ENCODE results near the gene CEND1.
A peak's percentile ranks its signal among the peaks of the same experiment; 100 is the strongest.

Gene CEND1

DNA sequence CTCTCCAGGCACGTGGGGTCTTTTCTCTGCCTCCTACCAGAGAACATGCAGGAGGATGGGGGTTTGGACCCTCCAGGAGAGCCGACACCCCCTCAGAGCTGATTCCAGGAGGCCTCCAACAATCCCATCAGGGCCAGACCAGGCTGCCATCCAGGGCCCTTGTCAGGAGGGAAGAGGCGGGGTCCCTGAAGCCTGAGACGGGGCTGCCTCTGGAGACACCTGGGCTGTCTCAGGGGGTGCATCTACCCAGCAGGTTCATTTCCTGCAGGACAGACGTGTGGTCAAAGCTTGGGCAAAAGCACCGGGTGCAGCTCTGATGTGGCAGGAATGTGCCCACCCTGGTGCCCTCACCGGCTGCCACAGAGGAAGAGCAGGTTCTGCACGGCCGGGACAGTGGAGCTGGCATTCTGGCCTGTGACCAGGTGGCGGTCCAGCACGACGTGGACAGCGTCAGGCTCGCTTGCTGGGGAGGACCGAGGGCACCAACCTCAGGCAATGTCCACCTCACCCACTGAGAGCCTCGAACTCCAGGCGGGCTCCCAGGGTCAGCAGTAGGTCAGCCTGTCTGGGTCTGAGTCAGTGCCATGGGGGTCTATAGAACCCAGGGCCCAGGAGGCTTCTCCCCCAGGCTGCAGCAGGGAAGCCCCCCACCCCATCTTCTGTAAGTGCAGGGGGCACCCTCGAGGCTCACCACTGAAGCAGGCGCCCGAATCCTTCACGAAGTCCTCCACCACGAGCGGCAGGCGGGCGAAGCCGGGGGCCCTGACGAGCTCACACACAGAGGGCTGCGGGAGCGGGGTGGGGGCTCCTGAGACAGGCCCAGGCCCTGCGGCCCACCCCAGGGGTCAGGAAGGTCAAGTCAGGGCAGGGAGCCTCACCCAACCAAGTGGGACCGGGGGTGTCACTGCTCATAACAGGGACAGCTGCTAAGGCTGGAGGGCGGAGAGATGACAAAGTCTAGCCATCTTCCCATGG, 19.0 kb downstream of the CEND1 start:
- DNase-seq (ENCODE audit: insufficient read length), result no peak
- TF ChIP-seq POLR2AphosphoS5 (IDR thresholded peaks at IDR 0.05; ENCODE audit: low read depth, low read length), result 0 out of 2 replicates have a peak, but pooled peaks have one; percentile 2
- TF ChIP-seq POLR2A (IDR thresholded peaks at IDR 0.05; ENCODE audit: low read depth, low read length), result no peak
- FAIRE-seq, result no peak

- FAIRE-seq, result no peak
- TF ChIP-seq TAF1 (IDR thresholded peaks at IDR 0.05; ENCODE audit: borderline replicate concordance, low read depth, low read length), result no peak
- no peak for TF ChIP-seq POLR2AphosphoS5 (IDR thresholded peaks at IDR 0.05; ENCODE audit: low read depth, low read length)
- TF ChIP-seq POLR2A (IDR thresholded peaks at IDR 0.05; ENCODE audit: low read depth, low read length), result peak; percentile 28; the same call in 1 of the 2 replicates
- no peak for DNase-seq (ENCODE audit: insufficient read length)
These were observed 19.8 kb downstream of the CEND1 start for GRCh38 chr11:769887-770641.

DNA sequence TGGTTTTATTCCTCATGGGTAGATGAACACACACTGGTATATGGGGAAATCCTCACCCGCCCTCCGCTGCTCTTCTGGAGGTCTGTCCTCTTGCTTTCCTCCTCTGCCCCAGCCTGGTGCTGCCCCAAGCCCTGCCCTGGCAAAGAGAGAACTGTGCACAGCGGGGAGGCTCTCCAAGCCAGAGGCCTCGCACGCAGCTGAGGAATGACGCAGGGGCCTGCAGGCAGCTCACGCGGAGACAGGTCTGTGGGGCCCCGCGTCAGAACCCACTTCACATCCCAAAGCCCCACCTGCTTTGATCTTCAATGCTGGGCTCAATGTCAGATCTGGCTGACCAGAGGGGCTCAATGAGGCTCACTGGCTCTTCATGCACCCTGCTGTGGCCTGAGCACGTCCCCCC, 22.7 kb downstream of the CEND1 start:
- no peak for FAIRE-seq
- no peak for DNase-seq (ENCODE audit: insufficient read length)
- TF ChIP-seq TAF1 (IDR thresholded peaks at IDR 0.05; ENCODE audit: borderline replicate concordance, low read depth, low read length) (no peak), POLR2A (IDR thresholded peaks at IDR 0.05; ENCODE audit: low read depth, low read length) (peak; percentile 40; the same call in 1 of the 2 replicates), POLR2AphosphoS5 (IDR thresholded peaks at IDR 0.05; ENCODE audit: low read depth, low read length) (peak; percentile 63; the same call in 1 of the 2 replicates)

GRCh38 chr11:766936-767210, 23.0 kb downstream of the CEND1 start:
- DNase-seq (ENCODE audit: insufficient read length) (no peak), FAIRE-seq (no peak)
- no peak for TF ChIP-seq POLR2AphosphoS5 (IDR thresholded peaks at IDR 0.05; ENCODE audit: low read depth, low read length)
- no peak for TF ChIP-seq TAF1 (IDR thresholded peaks at IDR 0.05; ENCODE audit: borderline replicate concordance, low read depth, low read length)
- no peak for TF ChIP-seq POLR2A (IDR thresholded peaks at IDR 0.05; ENCODE audit: low read depth, low read length)

- DNase-seq (ENCODE audit: insufficient read length) (no peak), FAIRE-seq (peak; percentile 71)
- no peak for TF ChIP-seq TAF1 (IDR thresholded peaks at IDR 0.05; ENCODE audit: borderline replicate concordance, low read depth, low read length)
- peak; percentile 35 for TF ChIP-seq POLR2A (IDR thresholded peaks at IDR 0.05; ENCODE audit: low read depth, low read length)
- TF ChIP-seq POLR2AphosphoS5 (IDR thresholded peaks at IDR 0.05; ENCODE audit: low read depth, low read length), result no peak; the same call in 1 of the 2 replicates
These were observed 23.6 kb downstream of the CEND1 start for GRCh38 chr11:766106-766935.

- TF ChIP-seq POLR2AphosphoS5 (IDR thresholded peaks at IDR 0.05; ENCODE audit: low read depth, low read length), result no peak
- no peak for TF ChIP-seq POLR2A (IDR thresholded peaks at IDR 0.05; ENCODE audit: low read depth, low read length)
- TF ChIP-seq TAF1 (IDR thresholded peaks at IDR 0.05; ENCODE audit: borderline replicate concordance, low read depth, low read length), result no peak
- no peak for DNase-seq (ENCODE audit: insufficient read length)
- no peak for FAIRE-seq
These were observed 24.1 kb downstream of the CEND1 start for GRCh38 chr11:765802-766091.

- DNase-seq (ENCODE audit: insufficient read length) (peak; percentile 62), FAIRE-seq (peak; percentile 83)
- no peak for TF ChIP-seq TAF1 (IDR thresholded peaks at IDR 0.05; ENCODE audit: borderline replicate concordance, low read depth, low read length)
- TF ChIP-seq POLR2A (IDR thresholded peaks at IDR 0.05; ENCODE audit: low read depth, low read length), result peak; percentile 46; the same call in 1 of the 2 replicates
- 0 out of 2 replicates have a peak, but pooled peaks have one; percentile 60 for TF ChIP-seq POLR2AphosphoS5 (IDR thresholded peaks at IDR 0.05; ENCODE audit: low read depth, low read length)
These were observed 24.7 kb downstream of the CEND1 start for GRCh38 chr11:765025-765801.

DNA sequence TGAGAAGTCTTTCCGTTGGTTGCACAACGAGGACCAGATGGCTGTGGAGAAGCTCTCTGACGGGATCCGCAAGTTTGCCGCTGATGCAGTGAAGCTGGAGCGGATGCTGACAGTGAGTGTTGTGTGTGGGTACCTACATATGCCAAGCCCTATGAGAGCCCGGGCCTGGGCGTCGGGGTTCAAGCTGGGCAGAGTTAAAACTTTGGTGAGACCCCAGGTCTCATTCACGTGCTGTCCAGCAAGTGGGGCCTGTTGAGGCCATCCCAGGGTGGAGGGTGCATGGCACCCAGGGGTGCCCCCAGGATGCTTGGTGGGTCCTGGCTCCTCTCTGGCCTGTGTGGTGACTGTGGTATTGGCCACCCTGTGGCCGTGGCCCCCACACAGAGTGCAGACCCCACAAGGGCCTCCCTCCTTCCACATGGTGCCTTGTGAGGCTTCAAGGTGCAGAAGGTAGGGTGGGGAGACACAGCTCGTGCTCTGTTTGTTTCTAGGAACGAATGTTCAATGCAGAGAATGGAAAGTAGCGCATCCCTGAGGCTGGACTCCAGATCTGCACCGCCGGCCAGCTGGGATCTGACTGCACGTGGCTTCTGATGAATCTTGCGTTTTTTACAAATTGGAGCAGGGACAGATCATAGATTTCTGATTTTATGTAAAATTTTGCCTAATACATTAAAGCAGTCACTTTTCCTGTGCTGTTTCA, 25.4 kb downstream of the CEND1 start:
- no peak for FAIRE-seq
- DNase-seq (ENCODE audit: insufficient read length), result no peak
- TF ChIP-seq POLR2A (IDR thresholded peaks at IDR 0.05; ENCODE audit: low read depth, low read length) (peak; percentile 38; the same call in 1 of the 2 replicates), POLR2AphosphoS5 (IDR thresholded peaks at IDR 0.05; ENCODE audit: low read depth, low read length) (no peak), TAF1 (IDR thresholded peaks at IDR 0.05; ENCODE audit: borderline replicate concordance, low read depth, low read length) (no peak)

GRCh38 chr11:763549-764321, 26.2 kb downstream of the CEND1 start:
- DNase-seq (ENCODE audit: insufficient read length) (peak; percentile 25), FAIRE-seq (no peak)
- TF ChIP-seq POLR2A (IDR thresholded peaks at IDR 0.05; ENCODE audit: low read depth, low read length) (no peak), POLR2AphosphoS5 (IDR thresholded peaks at IDR 0.05; ENCODE audit: low read depth, low read length) (peak; percentile 35), TAF1 (IDR thresholded peaks at IDR 0.05; ENCODE audit: borderline replicate concordance, low read depth, low read length) (no peak)
